Amniotic epithelial cell (primary cell): ENCODE measurements around the gene CDH4.

Source experiments
- DNase-seq: peaks from one replicate; pipeline ENCODE4 v3.0.0-alpha.2; 2010; ENCODE audit warnings: low read depth

CDH4 gene

DNA sequence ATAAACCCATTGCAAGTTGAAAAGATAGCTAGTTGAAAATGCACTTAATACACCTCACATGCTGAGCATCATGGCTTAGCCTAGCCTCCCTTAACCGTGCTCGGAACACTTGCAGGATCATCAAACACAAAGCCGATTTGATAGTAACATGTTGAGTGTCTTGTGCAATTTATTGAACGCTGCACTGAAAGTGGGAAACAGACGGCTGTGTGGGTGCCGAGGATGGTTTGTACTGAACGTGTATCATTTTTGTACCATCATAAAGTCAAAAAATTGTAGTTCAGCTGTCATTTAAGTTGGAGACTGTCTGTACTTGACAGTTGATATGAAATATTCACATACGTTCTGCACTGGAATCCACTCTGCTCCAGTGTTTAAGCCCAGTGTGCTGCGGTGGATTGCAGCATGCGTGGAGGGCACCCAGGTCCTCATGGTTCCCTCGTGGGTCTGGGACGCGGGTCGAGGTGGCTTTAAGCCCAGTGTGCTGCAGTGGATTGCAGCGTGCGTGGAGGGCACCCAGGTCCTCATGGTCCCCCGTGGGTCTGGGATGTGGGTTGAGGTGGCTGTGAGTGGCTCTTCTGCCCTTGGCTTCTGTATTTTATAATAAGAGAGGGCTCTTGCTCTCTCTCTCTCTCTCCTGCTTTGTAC is 77.0 kb downstream of the CDH4 start:
- peak; percentile 20 for DNase-seq

DNA sequence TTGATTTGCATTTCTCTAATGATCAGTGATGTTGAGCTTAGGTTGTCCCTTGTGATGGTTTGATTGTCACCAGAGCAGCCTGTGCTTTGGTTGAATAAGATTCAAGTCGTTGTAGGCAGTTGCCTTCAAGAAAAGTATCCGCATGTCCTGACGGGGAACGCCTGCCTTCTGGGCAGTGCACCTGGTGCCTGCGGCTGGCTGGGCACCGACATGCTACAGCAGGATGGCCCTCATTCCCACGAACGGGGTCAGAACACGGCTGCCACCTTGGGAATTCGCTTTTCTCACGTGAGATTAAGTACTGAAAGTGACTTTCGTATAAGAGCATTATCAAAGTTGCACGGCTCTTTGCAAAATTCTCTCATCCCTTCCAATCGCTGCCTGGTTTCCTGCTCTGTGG is 78.4 kb downstream of the CDH4 start:
- no peak for DNase-seq

DNA sequence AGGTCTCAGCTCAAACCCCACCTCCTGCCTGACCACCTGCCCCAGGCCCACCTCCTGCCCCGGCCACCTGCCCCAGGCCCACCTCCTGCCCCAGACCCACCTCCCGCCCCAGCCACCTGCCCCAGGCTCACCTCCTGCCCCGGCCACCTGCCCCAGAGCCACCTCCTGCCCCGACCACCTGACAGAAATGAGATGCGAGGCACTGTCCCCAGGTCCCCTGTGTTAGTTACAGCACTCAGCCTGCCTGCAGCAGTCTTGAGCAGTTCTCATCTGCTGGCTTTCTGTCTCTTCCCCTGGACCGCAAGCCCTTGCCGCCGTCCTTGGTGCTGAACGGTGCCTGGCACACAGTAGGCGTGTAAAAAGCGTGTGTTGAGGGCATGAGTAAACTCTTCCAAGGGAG is 79.5 kb downstream of the CDH4 start:
- DNase-seq: no peak

DNA sequence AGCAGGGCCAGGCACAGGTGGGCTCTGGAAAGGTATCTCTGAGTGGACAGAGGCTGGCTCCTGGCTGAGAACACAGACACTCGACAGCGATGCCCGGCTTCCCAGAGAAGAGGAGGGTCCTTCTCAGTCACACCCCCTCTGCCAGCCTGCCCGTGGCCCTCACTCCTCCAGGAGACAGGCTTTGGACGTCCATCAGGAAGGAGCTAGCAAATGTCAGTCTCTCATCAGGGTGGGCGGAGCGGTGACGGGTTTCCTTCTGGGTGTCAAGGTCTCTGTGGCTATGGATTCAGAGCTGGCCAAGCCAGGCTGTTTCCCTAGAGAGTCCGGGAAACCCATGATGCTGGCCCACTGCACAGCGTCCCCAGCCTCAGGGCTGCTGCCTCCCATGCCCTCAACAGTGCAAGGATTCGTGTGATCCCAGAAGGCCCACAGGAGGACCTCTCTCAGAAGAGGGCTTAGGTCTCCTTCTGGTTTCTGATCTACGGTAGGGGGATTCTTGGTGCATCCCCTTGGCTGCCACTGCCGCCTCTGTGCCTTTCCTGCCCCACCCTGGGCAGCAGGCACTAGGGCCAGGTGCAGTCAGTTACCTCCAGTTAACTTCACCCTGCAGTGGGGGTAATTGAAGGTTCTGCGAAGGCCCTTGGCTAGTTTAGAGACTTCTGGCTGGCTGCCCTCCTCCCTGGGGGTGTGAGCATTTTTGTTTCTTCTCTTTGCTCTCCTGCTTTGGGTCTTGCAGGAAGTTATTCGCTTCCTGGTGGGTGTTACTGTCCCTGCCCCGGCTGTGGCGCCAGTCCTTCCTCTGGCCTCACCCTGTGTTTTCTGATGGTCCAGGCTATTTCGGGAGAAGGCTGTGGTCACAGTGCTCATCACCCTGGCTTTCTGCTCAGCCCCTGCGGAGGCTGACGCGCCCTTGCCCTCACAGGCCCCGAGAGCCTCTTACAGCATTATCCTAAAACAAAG is 80.2 kb downstream of the CDH4 start:
- DNase-seq: no peak

DNA sequence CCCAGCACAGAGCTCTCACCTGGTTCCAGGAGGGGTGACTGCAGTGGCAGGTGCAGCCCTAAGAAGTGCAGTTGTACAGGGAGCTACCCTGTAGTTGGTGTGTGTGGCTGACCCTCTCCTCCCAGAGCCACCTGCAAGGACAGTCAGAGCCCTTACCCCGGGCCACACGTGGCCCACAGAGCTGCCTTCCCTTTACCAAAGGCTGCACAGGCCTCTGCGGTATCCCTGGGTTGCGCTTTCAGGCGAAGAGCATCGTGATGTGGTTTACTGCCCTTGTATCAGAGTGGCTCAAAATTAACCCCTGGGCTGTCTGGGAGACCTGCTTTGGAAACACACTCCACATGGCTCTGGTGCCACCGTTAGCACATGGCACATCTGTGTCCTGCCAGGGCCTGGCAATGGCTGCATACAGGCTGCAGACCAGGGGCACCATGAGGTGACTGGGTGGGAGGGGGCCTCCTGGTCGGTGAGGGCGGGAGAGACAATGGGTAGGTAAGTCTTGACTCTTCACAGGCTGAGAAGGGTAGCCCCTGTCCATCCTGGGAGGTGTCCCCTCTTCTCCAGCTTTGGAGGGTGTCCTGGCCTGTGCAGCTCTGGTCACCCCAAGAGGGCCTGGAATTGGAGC is 81.5 kb downstream of the CDH4 start:
- no peak for DNase-seq

DNA sequence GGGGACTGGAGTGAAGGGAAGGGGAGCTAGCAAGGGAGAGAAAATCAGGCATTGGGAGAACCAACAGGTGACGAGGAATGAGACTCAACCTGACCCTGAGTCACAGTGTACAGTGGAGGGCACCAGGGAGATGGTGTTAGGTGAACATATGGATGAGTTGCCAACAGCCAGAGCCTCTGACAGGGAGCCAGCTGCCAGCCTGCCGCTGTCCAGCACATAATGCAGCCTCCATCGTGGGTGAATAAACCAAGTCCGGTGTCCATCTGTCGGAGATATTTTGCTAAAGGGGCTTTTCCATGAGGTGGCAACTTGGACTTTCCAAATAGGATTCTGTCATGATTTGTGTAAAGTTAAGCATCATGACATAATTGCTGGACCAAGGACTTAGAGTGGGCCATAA is 88.1 kb downstream of the CDH4 start:
- DNase-seq: no peak

DNA sequence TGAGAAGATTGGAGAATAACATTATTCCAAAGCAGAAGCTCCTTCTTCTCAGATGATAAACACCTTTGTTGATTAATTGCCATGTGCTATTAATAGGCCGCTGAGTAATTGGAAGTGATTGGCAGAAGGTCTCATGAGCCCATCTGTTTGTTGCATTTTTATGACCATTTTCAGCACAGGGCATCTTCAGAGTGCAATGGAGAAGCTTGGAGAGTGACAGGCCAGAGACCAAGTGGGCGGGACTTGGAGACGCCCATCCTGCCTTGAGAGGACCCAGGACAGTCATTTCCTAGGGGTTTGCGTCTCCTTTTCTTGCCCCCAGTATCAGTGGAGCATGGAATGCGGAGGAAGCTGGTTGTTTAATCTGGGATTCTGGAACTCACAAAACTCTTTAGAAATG is 89.5 kb downstream of the CDH4 start:
- no peak for DNase-seq

DNA sequence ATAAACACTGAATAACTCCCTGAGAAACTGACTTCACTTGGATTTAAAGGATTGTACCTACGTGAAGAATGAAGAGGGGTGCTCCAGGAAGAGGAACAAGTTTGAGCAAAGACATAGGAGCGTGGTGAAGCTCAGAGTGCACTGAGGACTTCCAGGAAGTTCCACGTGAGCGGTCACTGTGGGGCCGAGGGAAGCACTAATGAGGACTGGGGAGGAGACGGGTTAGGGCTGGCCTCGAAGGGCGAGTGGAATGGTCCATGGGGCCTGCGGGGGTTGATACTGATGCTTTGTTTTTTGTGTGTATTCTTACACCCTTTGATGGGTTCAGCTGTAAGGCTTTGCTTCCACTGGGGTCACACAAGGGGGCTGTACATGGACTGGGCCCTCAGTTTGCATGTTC is 91.9 kb downstream of the CDH4 start:
- no peak for DNase-seq

DNA sequence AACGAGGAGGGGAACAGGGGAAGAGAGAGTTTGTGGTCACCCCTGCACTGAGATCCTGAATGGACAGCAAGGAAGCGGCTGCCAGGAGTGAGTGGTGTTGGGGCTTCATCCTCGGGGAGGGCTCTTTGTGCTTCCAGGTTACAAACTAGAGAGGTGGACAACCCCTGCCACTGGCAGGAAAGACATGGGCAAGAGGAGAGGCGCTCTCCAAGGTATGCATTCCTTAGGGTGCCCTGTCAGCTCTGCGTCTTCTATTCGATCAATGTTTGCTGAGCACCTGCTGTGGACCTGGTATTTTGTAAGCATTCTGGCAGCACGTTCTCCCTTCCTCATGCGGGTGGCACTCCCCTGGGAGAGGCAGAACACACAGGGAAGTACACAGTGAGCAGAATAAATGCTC is 93.6 kb downstream of the CDH4 start:
- DNase-seq: no peak

DNA sequence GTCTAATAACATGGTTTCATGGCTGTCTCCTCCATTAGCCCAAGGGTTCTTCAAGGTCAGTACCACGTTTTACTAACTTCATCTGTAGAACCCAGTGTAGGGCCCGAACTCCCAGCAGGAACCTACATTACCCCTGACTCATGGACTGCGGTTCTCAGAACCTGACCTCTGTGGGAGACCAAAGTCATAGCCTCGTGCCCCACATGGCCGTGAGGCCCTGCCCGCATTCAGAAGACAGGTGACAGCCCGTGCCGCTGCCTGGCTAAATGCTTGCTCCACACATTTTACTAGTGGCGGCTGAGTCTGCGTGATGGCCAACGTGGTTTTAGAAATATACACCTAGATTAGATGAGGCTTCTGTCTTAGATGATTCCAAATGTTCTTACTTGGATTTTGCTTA is 94.9 kb downstream of the CDH4 start:
- no peak for DNase-seq

DNA sequence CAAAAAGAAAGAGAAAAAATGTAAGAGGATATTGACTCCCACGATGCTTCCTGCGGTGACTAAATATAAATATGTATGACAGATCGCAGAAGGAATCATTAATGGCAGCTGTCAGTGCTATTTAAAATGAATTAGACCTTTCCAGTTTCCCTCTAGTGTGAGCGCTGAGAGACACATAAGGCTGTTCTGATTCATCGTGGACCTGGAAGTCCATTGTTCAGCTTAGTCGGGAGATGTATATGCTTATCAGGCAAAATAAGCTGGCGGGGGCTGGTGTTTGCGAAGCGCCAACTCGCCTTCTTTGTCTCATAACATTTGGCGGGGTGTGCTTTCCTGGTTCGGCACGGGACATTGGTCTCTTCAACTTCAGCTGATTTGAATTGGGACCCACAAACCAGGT is 95.4 kb downstream of the CDH4 start:
- DNase-seq: no peak

DNA sequence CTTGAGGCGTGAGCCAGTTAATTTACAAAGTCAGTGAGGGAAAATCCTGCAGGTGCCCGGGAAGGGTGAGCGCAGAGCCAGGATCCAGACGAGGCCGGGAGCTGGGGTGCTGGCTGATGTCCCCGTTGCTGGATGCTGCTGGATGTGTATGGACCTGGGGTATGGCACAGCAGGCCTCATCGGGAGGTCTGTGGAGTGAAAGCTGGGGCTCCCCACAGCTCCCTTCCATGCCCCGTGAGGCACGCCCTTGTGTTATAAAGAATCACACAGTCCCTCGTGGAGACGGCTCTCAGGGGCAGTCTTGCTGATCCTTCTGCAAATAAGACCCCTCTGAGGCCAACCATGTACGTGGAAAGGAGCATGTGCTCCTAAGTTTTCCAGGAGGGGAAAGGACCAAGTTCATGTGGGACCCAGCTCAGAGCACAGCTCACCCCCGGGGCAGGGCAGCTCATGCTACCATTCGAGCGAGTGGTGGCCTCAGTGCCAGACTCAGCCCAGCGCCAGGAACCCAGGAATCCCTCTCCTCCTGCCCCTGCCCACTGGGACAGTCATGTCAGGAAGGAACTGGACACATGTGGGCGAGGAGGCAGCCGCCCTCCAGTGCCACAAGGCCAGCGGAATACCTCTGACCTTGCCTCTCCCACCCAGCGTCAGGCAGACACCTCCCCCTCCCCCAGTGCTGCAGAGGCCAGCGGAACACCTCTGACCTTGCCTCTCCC is 97.5 kb downstream of the CDH4 start:
- no peak for DNase-seq

DNA sequence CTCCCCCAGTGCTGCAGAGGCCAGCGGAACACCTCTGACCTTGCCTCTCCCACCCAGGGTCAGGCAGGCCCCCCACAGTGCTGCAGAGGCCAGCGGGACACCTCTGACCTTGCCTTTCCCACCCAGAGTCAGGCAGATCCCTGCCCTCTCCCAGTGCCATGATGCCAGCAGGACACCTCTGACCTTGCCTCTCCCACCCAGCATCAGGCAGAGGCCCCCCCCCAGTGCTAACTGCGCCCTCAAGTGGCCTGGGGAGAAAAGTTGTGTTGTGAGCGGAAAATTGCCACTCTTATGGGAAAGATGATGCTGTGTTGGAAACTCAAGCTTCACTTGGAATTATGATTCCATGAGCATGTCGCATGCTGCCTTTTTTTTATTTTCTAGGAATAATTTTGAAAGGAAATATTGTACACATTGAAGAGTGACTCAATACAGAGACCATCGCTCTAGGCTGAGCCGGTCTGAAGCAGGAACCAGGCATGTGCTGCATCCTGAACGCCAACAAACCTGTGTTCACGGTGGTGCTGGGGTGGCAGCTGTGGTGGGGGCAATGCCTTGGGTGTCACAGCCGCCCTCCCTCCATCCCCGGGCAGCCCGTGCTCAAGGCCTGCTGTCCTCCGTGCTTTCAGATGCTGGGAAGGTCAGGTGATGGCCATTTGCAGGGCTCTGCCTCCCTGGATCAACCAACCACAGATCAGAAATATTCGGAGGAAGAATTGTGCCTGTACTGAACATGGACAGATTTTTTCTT is 98.6 kb downstream of the CDH4 start:
- no peak for DNase-seq

DNA sequence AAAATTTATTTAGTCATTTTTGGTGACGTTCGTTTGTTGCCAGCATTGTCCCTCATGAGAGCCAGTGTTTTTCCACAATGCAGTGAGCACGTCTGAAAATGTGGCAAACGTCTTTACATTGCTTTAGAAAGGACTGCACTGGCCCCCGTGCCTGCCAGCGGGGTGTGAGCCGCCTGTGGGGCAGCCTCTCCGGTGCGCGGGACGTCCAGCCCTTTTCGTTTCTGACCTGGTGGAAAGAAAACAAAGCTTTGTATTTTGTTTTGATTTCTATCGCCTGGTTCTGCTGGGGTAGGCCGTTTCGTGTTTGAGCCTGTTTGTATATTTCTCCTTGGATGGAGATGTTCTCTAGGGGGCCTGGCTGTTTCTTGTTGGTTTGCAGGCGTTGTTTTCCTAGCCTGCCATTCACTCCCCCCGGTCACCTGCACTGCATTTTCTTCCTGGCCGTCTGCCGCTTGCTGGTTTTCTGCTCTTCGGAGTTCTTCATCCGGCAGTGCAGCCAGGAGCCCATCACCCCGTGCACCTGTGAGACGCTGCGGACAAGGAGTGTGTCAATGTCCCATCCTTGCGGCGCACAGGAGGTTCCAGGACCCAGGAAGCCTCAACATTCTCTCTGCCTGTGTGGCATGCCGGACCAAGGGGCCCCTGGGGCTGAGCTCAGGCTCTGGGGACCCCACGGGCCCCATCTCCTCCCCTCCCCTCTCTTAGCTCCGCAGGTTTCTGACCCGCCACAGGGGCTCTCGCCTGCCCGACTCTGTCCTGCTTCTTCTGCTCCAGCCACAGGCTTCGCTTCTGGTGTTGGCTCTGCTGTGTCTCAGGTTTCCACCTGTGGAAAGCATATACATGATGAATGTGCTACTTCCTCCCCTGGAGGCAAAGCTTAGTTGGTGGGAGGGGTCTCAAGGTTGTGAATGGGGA is 100.5 kb downstream of the CDH4 start:
- no peak for DNase-seq

DNA sequence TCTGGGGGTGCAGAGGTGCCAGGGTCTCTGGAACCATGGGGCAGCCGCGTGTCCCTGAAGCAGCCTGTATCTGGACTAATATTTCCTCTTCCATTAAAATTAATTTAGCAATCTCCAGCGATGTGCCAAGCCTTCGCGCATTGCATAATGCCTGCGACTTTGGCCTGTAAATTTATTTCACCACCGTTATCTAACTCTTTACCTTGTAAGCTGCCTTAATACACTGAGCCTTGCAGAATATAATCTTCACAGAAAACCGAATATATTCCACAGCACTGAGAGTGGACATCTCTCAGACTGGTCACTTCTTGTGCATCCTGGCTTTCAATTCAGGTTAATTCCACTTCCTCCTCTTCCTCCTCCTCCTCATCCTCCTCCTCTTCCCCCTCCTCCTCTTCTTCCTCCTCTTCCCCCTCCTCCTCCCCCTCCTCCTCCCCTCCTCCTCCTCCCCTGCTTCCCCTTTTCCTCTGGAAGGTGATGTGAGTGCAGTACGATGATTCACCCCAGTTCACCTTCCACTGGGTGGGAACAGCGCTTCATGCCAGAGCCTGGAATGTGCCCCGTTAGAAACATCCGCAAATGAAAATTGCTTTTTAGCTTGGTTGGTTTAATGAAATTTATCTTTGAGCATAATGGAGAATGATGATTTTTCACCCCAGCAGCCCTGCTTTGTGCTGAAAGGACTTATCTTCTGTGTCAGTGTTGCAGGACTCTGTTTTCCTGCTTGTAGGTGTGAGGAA is 101.4 kb downstream of the CDH4 start:
- DNase-seq: peak; percentile 60

DNA sequence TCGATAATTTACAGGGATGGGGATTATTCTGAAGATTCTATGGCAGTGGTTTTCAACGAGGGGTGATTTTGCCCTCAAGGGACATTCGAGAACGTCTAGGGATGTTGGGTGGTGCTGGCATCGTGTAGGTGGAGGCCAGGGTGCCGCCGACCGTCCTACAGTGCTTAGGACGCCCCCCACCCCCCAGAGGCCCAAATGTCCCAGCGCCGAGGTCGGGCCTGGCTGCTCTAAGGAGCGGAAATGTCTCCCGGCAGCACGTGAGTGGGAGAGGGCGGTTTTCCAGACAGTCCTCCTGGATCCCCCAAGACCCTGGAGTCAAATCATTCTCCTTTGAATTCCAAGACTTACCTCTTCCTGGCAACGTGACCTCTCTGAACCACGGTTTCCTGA is 101.9 kb downstream of the CDH4 start:
- DNase-seq: no peak

DNA sequence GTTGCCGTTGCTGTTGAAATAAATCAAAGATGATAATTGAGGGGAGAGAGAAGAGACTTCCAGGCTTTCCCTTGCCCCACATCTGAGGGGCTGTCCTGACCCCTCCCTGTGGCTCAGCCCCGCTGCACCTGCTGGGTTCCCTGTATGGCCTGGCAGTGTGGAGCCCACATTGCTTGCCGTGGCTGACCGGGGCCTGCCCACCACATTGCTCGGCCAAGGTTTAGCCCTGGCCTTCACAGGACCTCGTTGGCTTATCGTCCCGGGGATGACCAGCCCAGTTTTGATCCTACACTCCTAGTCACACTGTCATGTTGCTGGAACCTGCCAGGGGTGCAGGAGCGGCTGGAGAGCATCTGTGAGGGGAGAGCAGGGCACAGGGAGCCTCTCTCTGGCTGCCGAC is 102.4 kb downstream of the CDH4 start:
- DNase-seq: no peak

DNA sequence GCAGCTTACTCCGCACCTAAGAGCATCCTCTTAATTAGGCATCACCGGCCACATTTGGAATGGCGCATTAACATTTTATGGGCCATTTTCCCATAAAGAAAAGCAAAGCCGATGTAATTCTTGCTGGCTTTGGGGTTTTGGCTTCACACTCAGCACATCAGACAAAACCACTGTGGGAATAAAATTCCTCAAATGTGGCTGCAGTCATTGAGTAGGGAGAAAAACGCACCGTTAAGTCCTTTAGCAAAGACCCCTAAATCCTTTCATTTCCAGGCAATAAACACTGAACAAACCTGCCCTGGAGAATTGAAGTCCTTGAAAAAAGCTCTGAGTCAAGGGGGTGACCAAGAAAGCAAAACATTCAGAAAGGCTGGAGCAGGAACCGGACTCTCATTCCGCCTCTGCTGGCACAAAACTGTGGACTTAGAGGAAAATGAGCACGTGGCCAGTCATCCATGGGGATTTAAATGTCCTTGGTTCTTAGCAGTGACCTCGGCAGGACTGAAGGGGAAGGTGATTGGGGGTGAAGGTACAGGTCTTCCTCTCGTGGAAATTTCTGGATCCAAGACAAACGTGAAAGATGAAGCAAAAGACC is 102.9 kb downstream of the CDH4 start:
- no peak for DNase-seq

DNA sequence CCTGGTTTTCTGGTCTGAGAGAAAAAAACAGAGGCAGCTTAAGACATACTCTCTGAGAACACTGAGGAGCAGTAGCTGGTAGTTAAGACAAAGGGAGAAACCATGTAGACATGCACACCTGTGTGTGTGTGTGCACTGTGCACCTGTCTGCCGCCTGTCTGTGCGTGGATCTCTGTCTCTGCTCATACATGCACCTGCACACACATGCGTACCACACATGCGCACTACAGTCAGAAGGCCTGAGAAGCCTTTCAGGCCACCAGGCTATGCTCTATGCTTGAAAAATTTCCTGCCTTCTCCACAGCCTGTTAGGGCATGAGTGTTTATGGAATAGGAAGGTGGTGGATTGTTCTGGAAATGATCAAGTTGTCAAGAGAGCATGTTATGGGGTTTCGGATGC is 103.5 kb downstream of the CDH4 start:
- DNase-seq: no peak

DNA sequence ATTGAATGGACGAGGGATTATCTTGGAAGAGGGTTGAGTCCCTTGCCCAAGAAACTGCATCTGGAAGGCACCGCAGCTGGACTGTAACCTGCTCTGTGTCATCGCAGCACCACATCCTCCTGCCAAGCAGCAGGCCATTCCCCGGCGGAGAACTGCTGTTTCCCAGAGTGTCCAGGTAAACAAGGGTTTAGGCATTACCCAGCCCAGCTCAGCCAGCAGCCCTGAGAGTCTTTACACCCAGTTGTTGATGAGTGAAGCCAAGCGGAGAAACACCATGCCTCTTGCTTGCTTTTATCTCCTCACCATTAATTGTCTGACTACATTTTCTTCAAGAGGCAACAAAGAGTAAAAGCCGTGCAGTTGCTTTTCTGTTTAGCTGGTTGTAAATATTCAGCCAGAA is 104.1 kb downstream of the CDH4 start:
- no peak for DNase-seq
